Epithelial cell of proximal tubule (primary cell): ENCODE data around the gene PSMD8. TPM values are rescaled to one million over a fixed set of nuclear protein-coding genes. Genes with fewer than 3 reads are reported as not detected.

Source experiments
- DNase-seq: peaks from one replicate; pipeline ENCODE4 v3.0.0-alpha.2; 2011; ENCODE audit warnings: low read depth
- H3K4me3 ChIP-seq: 2 replicates; pipeline ENCODE4 v1.5.1; 2011; ENCODE audit warnings: low read depth, mild to moderate bottlenecking, low read length
- CTCF ChIP-seq: conservative IDR thresholded peaks from 2 replicates; pipeline ENCODE4 v1.5.1; 2012; ENCODE audit warnings: low read depth, mild to moderate bottlenecking, low read length
- total RNA-seq: library from RNA; depleted of rRNA; stranded (reverse); fragments of >200 nt; gene quantifications from 2 replicates; pipeline ENCODE4 v1.2.3, GENCODE V29; 2015

Gene PSMD8
- total RNA-seq, 1 donor from 2014 or later: 227 TPM

GRCh38 chr19:38352611-38353010, 21.8 kb upstream of the PSMD8 start:
- DNase-seq: no peak
- no peak for TF ChIP-seq CTCF
- no peak overlapping the region for H3K4me3 ChIP-seq

GRCh38 chr19:38355728-38356725, 18.3 kb upstream of the PSMD8 start:
- H3K4me3 ChIP-seq: no peak overlapping the region
- DNase-seq: no peak
- TF ChIP-seq CTCF: no peak

- no peak for DNase-seq
- no peak for TF ChIP-seq CTCF
- H3K4me3 ChIP-seq: no peak overlapping the region
Observed at GRCh38 chr19:38358071-38358470, 16.3 kb upstream of the PSMD8 start.

- no peak for TF ChIP-seq CTCF
- no peak overlapping the region for H3K4me3 ChIP-seq
- DNase-seq: no peak
Observed at GRCh38 chr19:38359242-38360021, 14.9 kb upstream of the PSMD8 start.

GRCh38 chr19:38360351-38360750, 14.0 kb upstream of the PSMD8 start:
- DNase-seq: no peak
- H3K4me3 ChIP-seq: no peak overlapping the region
- no peak for TF ChIP-seq CTCF

- peak overlapping the region; percentile 57 for H3K4me3 ChIP-seq
- no peak for DNase-seq
- TF ChIP-seq CTCF: no peak
Observed at GRCh38 chr19:38360839-38361631, 13.3 kb upstream of the PSMD8 start.
